Measurements from ENCODE around the gene GRIK3. TPM values are rescaled to one million over a fixed set of nuclear protein-coding genes. Genes with fewer than 3 reads are reported as not detected.

Gene GRIK3
- total RNA-seq, 1 donor from 2014 or later: not detected

GRCh38 chr1:36794460-36794859, 239.9 kb downstream of the GRIK3 start:
- DNase-seq (ENCODE audit: low spot score): no peak

DNA sequence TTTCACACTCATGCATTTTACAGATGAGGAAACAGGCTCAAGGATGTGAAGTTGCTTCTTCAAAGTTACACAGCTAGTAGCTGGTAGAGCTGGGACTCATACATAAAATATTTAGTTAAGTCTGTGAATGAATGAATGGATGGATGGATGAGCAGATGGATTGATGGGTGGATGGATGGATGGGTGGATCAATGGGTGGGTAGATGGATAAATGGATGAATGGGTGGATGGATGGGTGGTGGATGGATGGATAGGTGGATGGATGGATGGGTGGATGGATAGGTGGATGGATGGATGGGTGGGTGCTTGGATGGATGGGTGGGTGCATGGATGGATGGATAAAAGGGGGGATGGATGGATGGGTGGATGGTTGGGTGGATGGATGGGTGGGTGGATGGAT, 240.9 kb downstream of the GRIK3 start:
- DNase-seq (ENCODE audit: low spot score): no peak

- no peak for DNase-seq (ENCODE audit: low spot score)
Observed at GRCh38 chr1:36792292-36792691, 242.0 kb downstream of the GRIK3 start.

GRCh38 chr1:36790191-36790590, 244.1 kb downstream of the GRIK3 start:
- no peak for DNase-seq (ENCODE audit: low spot score)

DNA sequence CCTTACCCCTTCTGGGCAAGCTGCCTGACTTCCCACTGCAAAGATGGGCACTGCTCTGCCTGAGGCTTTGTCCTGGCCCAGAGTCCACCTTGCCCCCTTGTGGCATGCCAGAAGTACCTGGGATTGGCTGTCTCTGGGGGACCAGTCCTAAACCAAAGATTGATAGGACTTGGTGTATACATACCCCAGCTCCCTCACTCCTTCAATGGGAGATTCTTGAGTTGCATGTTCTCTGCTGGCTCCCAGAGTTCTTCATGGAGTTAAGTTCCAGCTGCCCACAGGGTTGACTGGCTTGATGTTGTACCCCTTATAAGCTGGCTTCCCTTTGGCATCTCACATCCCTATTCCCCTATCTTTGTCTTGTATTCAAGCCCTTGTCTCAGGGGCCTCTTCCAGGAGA, 244.8 kb downstream of the GRIK3 start:
- DNase-seq (ENCODE audit: low spot score): no peak

DNA sequence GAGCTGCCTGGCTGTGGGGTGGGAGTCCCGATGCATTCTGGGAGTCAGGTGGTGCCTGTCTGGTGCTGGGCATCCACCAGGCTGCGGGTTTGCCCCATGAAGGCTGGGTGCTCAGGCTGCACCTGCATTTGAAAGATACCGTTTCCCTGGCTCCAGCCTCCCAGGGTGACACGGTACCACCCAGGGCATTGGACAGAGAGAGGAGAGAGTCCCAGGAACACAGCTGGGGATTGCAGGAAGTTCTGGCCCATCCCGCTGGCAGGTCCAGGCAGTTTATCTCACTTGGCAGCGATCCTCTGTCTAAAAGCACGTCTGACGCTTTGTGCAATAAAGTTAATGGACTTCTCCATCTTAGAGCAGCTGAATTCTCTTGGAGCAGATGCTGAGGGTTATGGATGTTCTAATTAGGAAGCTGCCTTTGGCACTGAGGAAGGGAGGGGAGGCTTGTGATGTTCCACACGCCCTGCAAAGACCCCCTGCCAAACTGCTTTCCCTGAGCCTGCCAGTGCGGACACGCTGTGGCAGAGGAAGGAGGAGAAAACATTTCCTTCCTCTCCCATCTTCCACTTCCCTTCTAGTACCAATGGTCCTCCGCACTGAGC, 246.9 kb downstream of the GRIK3 start:
- DNase-seq (ENCODE audit: low spot score): no peak

DNA sequence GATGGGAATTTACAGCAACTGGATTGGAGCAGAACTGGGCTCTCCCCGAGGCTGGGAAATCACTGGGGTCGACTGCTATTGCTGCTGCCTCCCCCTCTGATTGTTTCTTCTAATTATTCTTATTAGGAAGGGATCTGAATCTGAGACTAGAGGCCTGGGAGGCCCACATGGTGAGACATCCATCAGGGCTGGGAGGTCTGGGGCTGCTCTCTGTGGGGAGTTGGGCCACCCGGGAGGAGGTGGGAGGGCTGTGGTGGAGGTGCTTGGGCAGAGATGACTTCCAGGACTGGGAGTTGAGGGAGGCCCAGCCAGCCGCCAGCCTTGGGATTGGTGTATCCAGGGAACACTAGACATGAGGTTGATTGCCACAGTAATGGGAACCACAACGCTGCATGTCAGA, 247.9 kb downstream of the GRIK3 start:
- no peak for DNase-seq (ENCODE audit: low spot score)

- DNase-seq (ENCODE audit: low spot score): no peak
Observed at GRCh38 chr1:36784147-36784859, 250.0 kb downstream of the GRIK3 start.

DNA sequence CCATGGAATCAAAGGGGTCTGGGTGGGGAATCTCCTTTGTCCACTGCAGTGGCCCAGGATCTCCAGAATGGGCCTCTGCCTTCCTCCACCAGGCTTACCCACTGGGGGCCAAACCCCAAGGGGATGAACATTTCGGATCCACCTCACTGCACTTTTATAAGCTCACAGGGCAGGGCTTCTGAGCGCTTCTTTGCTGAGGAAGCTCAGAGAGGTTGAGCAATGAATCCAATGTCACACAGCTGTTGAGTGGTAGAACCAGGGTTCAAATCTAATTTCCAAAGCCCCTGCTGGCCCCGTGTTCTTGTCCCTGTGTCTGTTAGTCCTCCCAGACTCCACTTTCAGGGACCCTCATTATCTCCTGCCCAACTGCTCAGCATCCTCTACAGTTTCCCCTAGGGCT, 250.8 kb downstream of the GRIK3 start:
- DNase-seq (ENCODE audit: low spot score): no peak

DNA sequence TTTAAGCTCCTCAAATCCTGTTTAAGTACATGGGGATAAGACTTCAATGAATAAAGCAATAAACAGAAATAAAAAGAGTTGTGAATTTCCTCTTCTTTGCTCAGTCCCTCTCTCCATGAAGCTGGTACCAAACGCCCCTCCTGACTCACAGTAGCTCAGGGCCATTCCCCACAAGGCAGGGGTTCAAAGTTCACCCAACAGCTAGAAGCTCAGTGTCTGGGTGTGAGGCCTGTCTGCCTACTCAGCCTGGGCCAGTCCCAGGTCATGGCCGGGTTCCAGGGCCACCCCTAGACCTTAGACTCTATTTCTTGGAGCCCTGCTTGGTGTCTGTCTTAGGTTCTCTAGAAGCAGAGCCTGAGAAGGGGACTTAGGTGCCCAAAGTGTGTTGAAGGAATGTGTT, 251.5 kb downstream of the GRIK3 start:
- no peak for DNase-seq (ENCODE audit: low spot score)

DNA sequence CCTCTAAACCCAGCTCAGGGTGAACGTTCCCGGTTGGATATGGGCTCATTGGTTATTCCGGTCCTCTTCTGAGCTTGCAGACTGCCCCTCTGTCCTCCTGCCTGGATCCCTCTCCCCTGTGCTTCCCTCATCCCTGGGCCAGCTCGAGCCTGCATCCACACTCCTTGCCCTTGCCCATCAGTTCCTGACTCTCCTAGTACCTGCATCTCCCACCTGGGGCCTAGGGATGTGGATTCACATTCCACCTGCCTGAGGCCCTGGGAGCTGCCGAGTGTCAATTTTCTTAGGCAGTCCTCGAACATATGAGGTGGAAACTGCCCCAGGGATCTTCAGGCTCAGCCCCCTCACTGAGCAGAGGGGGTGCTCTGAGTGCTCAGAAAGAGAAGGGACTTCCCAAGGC, 252.2 kb downstream of the GRIK3 start:
- no peak for DNase-seq (ENCODE audit: low spot score)

DNA sequence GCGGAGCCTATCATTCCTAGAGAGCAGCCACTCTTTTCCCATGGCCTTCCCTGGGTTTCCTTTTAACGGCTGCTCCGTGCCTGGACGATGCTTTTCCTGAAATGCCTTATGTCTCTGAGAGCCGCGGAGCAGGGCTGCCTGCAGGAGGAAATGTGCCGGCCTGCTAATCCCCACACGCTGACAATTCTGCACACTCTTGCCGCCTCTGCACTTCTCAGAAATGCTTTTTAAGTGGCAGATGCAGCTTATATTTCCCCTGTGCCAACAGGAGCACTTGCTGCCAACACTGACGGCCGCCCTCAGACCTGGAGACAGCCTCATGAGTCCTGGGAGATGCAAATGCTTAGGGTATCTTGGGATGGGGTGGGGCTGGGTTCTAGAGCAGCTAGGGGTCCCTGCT, 253.2 kb downstream of the GRIK3 start:
- DNase-seq (ENCODE audit: low spot score): no peak

- no peak for DNase-seq (ENCODE audit: low spot score)
Observed at GRCh38 chr1:36778740-36779139, 255.6 kb downstream of the GRIK3 start.

DNA sequence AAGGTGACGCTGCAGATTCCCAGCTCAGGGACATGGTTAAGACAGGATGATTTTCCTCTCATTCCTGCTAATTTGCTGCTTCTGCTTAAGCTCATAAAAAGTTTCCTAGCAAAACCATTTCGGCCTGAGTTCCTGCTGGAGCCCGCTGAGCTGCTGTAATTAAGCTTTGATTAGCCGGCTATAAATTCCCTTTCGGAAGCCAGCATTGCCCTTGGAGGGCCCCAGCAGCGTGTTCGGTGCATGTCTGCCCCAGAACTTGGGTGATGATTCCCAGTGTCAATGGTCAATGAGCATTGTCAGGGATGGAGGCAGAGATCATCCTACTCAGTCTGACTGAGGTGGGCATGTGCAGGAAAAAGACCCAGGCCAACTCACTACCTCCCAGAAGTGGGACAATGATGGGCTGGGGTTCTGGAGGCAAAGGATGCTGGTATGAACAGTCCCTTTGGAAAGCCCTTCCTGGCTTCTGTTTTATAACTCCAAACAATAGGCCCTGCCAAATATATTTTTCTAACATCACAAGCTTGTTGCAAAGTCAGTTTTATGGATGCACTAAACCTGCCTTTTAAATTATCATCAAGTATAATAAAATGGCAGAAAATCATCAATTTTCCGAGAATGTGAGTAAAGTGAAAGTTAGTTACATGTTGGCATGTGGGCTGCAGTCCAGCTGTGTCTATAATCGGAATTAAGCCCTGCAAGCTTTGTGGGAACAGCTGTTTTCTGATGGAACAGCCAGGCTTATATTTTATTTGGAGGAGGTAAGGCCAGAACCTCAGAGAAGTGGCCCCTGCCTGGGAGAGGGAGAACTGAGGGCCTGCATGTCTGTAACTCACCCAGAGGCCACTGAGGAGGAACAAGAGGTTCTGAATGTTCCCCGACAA, 257.1 kb downstream of the GRIK3 start:
- no peak for DNase-seq (ENCODE audit: low spot score)

- DNase-seq (ENCODE audit: low spot score): no peak
Observed at GRCh38 chr1:36776256-36776655, 258.1 kb downstream of the GRIK3 start.

DNA sequence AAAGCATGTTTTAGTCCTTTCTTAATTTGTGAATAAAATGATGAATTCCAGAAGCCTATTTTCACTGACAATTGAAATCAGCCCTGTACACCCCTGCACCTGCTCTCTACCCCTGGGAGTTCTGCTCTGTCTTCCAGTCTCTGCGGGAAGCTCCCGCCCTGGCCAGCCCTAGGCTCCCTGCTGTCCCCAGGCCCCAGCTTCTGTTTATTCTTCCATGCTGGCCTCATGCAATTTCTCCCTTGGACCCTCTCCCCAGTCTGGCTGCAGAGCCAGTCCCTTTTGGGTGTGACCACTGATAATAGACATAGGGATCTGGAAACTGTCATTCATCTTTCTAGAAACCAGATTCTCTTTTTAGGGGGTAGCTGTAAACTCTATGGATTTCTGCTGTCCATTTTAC, 258.6 kb downstream of the GRIK3 start:
- DNase-seq (ENCODE audit: low spot score): no peak

- DNase-seq (ENCODE audit: low spot score): no peak
Observed at GRCh38 chr1:36773827-36774541, 260.3 kb downstream of the GRIK3 start.

DNA sequence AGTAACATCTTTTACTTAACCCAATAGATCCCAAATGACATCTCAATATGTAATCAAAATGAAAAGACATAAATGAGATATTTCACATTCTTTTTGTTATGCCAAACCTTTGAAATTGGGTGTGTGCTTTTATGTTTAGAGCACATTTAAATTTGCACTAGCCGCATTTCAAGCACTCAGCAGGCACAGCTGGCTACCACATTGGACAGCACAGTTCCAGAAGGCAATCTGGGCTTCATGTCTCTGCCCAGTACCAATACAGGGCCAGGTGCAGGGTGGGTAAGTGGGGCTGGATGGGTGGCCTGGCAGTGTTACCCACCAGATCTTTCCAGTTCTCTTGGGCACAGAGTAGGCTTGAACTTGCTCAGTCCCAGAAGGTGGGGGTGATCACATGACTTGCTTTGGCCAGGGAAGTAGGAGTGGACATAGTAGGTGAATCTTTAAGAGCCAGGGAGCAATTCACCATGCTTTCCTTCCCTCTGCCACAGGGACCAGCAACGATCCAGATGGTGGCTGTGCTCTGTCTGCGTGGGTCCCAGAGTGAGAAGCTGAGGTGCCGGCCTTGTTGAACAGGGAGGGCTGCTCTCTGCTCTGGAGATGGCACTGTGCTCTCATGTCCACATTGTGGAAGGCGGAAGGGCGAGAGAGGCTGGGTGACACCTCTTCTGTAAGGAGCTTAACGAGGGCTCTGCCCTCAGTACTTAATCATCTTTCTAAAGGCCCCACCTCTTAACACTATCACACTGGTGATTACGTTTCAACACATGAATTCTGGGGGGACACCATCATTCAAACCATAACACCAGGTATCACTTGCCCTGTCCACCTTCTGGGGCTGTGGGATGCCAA, 261.4 kb downstream of the GRIK3 start:
- DNase-seq (ENCODE audit: low spot score): no peak

GRCh38 chr1:36771660-36772284, 262.5 kb downstream of the GRIK3 start:
- peak; percentile 82 for DNase-seq (ENCODE audit: low spot score)

- peak; percentile 60 for DNase-seq (ENCODE audit: low spot score)
Observed at GRCh38 chr1:36771240-36771639, 263.1 kb downstream of the GRIK3 start.
